OCI-LY7 (cell line): Measurements from ENCODE around the gene NACAD. TPM values are rescaled to one million over a fixed set of nuclear protein-coding genes. Genes with fewer than 3 reads are reported as not detected.

Source experiments
- BruUV-seq: library from RNA; stranded (reverse); fragments of 400-500 nt; replicated peaks from 2 replicates; lab custom pipeline; 2021; lab: Mats Ljungman, UMichigan
- CTCF ChIA-PET: fragments of 300-600 bp; sonication (Branson Sonifier 250); formaldehyde crosslinking; loops from one replicate; lab custom pipeline; 2022; ENCODE audit warnings: antibody characterized with exemption; ENCODE audit not compliant: unreplicated experiment; lab: Charles Lee
- POLR2A ChIA-PET: fragments of 300-600 bp; sonication (Branson Sonifier 250); formaldehyde crosslinking; loops from one replicate; lab custom pipeline; 2022; ENCODE audit warnings: antibody characterized with exemption; lab: Charles Lee
- DNase-seq: peaks from one replicate; pipeline ENCODE4 v3.0.0-alpha.2; 2015; ENCODE audit warnings: low spot score
- H2AFZ ChIP-seq: fragments of 200-600 bp; sonication (generic), shearing (Covaris generic); 2 replicates; pipeline ENCODE4 v1.6.1; 2014; ENCODE audit warnings: mild to moderate bottlenecking, antibody characterized with exemption, low read length, moderate library complexity
- H3K27ac ChIP-seq: fragments of 200-600 bp; sonication (generic); 2 replicates; pipeline ENCODE4 v1.5.1; 2014; ENCODE audit warnings: mixed run types, low read depth, mild to moderate bottlenecking, moderate library complexity, low read length, inconsistent platforms; ENCODE audit not compliant: poor library complexity, severe bottlenecking
- H3K36me3 ChIP-seq: fragments of 200-600 bp; sonication (generic); 2 replicates; pipeline ENCODE4 v1.6.1; 2014; ENCODE audit warnings: mild to moderate bottlenecking, antibody characterized with exemption, low read length, moderate library complexity, mixed read lengths; ENCODE audit not compliant: insufficient read depth
- H3K4me1 ChIP-seq: fragments of 200-600 bp; sonication (generic); 2 replicates; pipeline ENCODE4 v1.5.1; 2014; ENCODE audit warnings: mild to moderate bottlenecking, low read length; ENCODE audit not compliant: insufficient read depth, poor library complexity, severe bottlenecking
- H3K4me2 ChIP-seq: fragments of 200-600 bp; sonication (generic); 2 replicates; pipeline ENCODE4 v1.6.1; 2014; ENCODE audit warnings: mild to moderate bottlenecking, low read length
- H3K4me3 ChIP-seq: fragments of 200-600 bp; sonication (generic); 2 replicates; pipeline ENCODE4 v1.5.1; 2014; ENCODE audit warnings: mild to moderate bottlenecking, low read depth, low read length; ENCODE audit not compliant: poor library complexity, severe bottlenecking
- H3K79me2 ChIP-seq: fragments of 200-600 bp; sonication (generic); 2 replicates; pipeline ENCODE4 v1.6.1; 2016; ENCODE audit warnings: low read depth, mild to moderate bottlenecking, low read length, moderate library complexity, mixed read lengths; ENCODE audit not compliant: insufficient read depth
- H3K9me2 ChIP-seq: fragments of 200-600 bp; sonication (generic); 2 replicates; pipeline ENCODE4 v1.6.1; 2016; ENCODE audit warnings: mild to moderate bottlenecking, low read length, mixed read lengths; ENCODE audit not compliant: insufficient read depth
- H3K9me3 ChIP-seq: fragments of 200-600 bp; sonication (generic); 2 replicates; pipeline ENCODE4 v1.6.1; 2014; ENCODE audit warnings: mild to moderate bottlenecking, mixed run types, low read length, mixed read lengths
- H4K20me1 ChIP-seq: fragments of 200-600 bp; sonication (generic); 2 replicates; pipeline ENCODE4 v1.6.1; 2014; ENCODE audit warnings: mild to moderate bottlenecking, antibody characterized with exemption, low read length, moderate library complexity, mixed read lengths; ENCODE audit not compliant: insufficient read depth
- CTCF ChIP-seq: fragments of 200-600 bp; sonication (generic); conservative IDR thresholded peaks from 2 replicates; pipeline ENCODE4 v1.5.1; 2014; ENCODE audit warnings: mild to moderate bottlenecking, antibody characterized with exemption, low read length, moderate library complexity, mixed read lengths
- EZH2phosphoT487 ChIP-seq: fragments of 200-600 bp; sonication (generic); IDR thresholded peaks from 2 replicates; pipeline ENCODE4 v1.6.1; 2018; ENCODE audit warnings: low read depth, borderline replicate concordance, mild to moderate bottlenecking, mixed run types, antibody characterized with exemption, low read length, moderate library complexity, mixed read lengths
- intact Hi-C: fragments of 100-400 bp; cut with micrococcal nuclease; formaldehyde crosslinking; loops from one replicate; pipeline ENCODE4 v1.10.0; 2022; ENCODE audit not compliant: unreplicated experiment
- total RNA-seq, 2 experiments: library from RNA; depleted of rRNA in 1 of 2; stranded (reverse); fragments of >200 nt in 1 of 2; shearing (Covaris generic) in 1 of 2; gene quantifications; 2 replicates each; pipeline ENCODE4 v1.2.3, GENCODE V29; 2014 to 2022

NACAD gene
- total RNA-seq, 2 experiments from 2014 or later: not detected

- H3K4me2 ChIP-seq: no peak overlapping the region
- no peak overlapping the region for H2AFZ ChIP-seq
- no TSS peak for BruUV-seq
- no peak overlapping the region for H3K27ac ChIP-seq
- H3K4me3 ChIP-seq: no peak overlapping the region
- intact Hi-C loops: no loop called here
- peaks cover 17% of the 10 kb centered on the region; the same call in 1 of the 2 replicates for H3K9me3 ChIP-seq
- no peaks in the 10 kb centered on the region for H3K9me2 ChIP-seq
- DNase-seq: no peak
- H3K79me2 ChIP-seq: no peaks in the 10 kb centered on the region
- POLR2A ChIA-PET: no interaction called here
- no peaks in the 10 kb centered on the region for H3K4me1 ChIP-seq
- no peak for TF ChIP-seq CTCF
- TF ChIP-seq EZH2phosphoT487: no peak
- CTCF ChIA-PET: interaction anchor here (0.6 kb wide), 1 partner anchor 325 kb away, joined by 4 read pairs; no protein-coding TSS in a partner anchor
- peaks cover 8% of the 10 kb centered on the region for H3K36me3 ChIP-seq
- 0 out of 2 replicates have a peak, but pooled peaks cover 6% of the 10 kb centered on the region for H4K20me1 ChIP-seq
Measured at GRCh38 chr7:45092931-45093235, 4.1 kb upstream of the NACAD start.

GRCh38 chr7:45092100-45092930 is 3.5 kb upstream of the NACAD start:
- 0 out of 2 replicates have a peak, but pooled peaks cover under 1% of the 10 kb centered on the region for H4K20me1 ChIP-seq
- peaks cover 17% of the 10 kb centered on the region; the same call in 1 of the 2 replicates for H3K9me3 ChIP-seq
- TF ChIP-seq EZH2phosphoT487 (no peak), CTCF (no peak)
- no peak overlapping the region for H3K27ac ChIP-seq
- no TSS peak for BruUV-seq
- H3K79me2 ChIP-seq: no peaks in the 10 kb centered on the region
- no peaks in the 10 kb centered on the region for H3K9me2 ChIP-seq
- POLR2A ChIA-PET: no interaction called here
- no peaks in the 10 kb centered on the region for H3K4me1 ChIP-seq
- 0 out of 2 replicates have a peak, but pooled peaks cover 2% of the 10 kb centered on the region for H3K36me3 ChIP-seq
- H2AFZ ChIP-seq: no peak overlapping the region
- CTCF ChIA-PET: interaction anchor here (0.6 kb wide), 1 partner anchor 324 kb away, joined by 4 read pairs; no protein-coding TSS in a partner anchor
- no peak for DNase-seq
- intact Hi-C loops: no loop called here
- H3K4me2 ChIP-seq: no peak overlapping the region
- no peak overlapping the region for H3K4me3 ChIP-seq

GRCh38 chr7:45089341-45089891 is 647 bp upstream of the NACAD start:
- CTCF ChIA-PET: no interaction called here
- TF ChIP-seq EZH2phosphoT487: no peak
- TF ChIP-seq CTCF: no peak

More at GRCh38 chr7:45089341-45089891, 647 bp upstream of the NACAD start:
- no peaks in the 10 kb centered on the region for H4K20me1 ChIP-seq
- no peaks in the 10 kb centered on the region for H3K4me1 ChIP-seq
- no peak overlapping the region for H2AFZ ChIP-seq
- intact Hi-C loops: no loop called here
- no peaks in the 10 kb centered on the region for H3K36me3 ChIP-seq
- H3K4me3 ChIP-seq: no peak overlapping the region
- POLR2A ChIA-PET: interaction anchor here (1.0 kb wide), 1 partner anchor 18 kb away, joined by 4 read pairs; no protein-coding TSS in a partner anchor
- H3K27ac ChIP-seq: no peak overlapping the region
- H3K4me2 ChIP-seq: peak overlapping the region; percentile 3; the same call in 1 of the 2 replicates
- no peaks in the 10 kb centered on the region for H3K9me2 ChIP-seq
- H3K9me3 ChIP-seq: peaks cover 8% of the 10 kb centered on the region; the same call in 1 of the 2 replicates
- DNase-seq: no peak
- no peaks in the 10 kb centered on the region for H3K79me2 ChIP-seq
- BruUV-seq: no TSS peak
